Parathyroid adenoma (tissue), 2 donors: ENCODE results near the gene FH.

Experiments
- H2AFZ ChIP-seq: fragments of 300-600 bp; sonication (generic); one replicate; pipeline ENCODE4 v1.7.0; 2017; ENCODE audit warnings: antibody characterized with exemption, mild to moderate bottlenecking
- H3K27ac ChIP-seq: fragments of 300-600 bp; sonication (generic); one replicate; pipeline ENCODE4 v1.7.0; 2017
- H3K27me3 ChIP-seq: fragments of 300-600 bp; sonication (generic); one replicate; pipeline ENCODE4 v1.7.0; 2017; ENCODE audit warnings: low read length; ENCODE audit not compliant: control insufficient read depth, insufficient read depth
- H3K36me3 ChIP-seq: fragments of 300-600 bp; sonication (generic); one replicate; pipeline ENCODE4 v1.7.0; 2017; ENCODE audit warnings: low read length; ENCODE audit not compliant: control insufficient read depth, insufficient read depth
- H3K4me1 ChIP-seq: fragments of 300-600 bp; sonication (generic); one replicate; pipeline ENCODE4 v1.7.0; 2017; ENCODE audit warnings: control low read depth
- H3K4me2 ChIP-seq: fragments of 300-600 bp; sonication (generic); one replicate; pipeline ENCODE4 v1.7.0; 2017; ENCODE audit warnings: low read length
- H3K4me3 ChIP-seq: fragments of 300-600 bp; sonication (generic); one replicate; pipeline ENCODE4 v1.7.0; 2017; ENCODE audit warnings: low read depth, low read length
- H3K79me2 ChIP-seq: fragments of 300-600 bp; sonication (generic); one replicate; pipeline ENCODE4 v1.7.0; 2017; ENCODE audit warnings: control low read depth
- H3K9ac ChIP-seq: fragments of 300-600 bp; sonication (generic); one replicate; pipeline ENCODE4 v1.7.0; 2017; ENCODE audit warnings: mild to moderate bottlenecking
- H3K9me3 ChIP-seq: fragments of 300-600 bp; sonication (generic); one replicate; pipeline ENCODE4 v1.7.0; 2017; ENCODE audit warnings: low read length; ENCODE audit not compliant: control insufficient read depth
- TF ChIP-seq, protein P1 (sequence below): fragments of 300-600 bp; sonication (generic); IDR thresholded peaks from one replicate; pipeline ENCODE4 v1.7.0; 2017; ENCODE audit warnings: antibody characterized with exemption, mild to moderate bottlenecking
- donor health status: primary hyperparathyroidism.

Gene FH

DNA sequence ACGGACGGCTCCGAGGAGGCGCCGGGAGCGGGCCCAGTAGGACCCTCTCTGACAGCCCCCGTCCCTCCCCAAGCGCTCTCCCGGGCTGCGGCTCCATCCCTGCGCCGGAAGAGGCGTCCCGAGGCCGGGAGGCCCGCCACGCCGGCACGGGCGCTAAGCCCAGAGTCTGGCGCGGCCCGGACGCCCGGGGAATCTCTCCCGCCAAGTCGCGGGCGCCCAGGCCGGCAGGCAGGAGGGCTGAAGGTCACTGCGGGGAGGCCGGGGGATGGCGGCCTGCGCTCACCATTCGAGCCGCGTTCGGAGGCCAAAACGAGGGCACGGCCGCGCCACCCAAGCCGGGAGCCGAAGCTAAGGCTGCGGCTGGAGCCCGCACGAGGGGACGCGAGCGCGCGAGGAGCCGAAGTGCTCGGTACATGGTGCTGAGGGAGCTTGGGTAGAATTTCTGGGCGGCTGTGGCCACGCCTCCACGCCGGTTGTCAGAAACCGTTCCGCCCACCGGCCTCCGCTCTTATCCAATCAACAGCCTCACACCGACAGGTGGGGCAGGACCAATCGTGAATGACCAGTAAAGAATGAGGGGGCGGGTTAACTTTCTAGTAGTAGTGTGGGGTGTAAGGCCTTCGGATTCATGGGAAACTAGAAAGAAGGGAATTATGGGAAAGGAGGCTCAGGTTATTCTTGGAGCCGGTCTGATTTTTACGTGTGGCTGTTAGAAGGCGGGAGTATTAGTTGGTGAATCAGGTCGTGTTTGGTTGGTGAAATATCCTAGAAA is at the start of gene FH:
FH (minus strand) TSS at position 448 of the 772 bp plus-strand sequence; CDS start at position 415, 33 bp downstream.
- Histone ChIP-seq H3K9me3 (no peaks in the 10 kb centered on the region), H3K9ac (peak within 1 kb of the TSS; percentile 61), H3K27me3 (no peaks in the 10 kb centered on the region), H3K4me2 (peak within 1 kb of the TSS; percentile 87), H3K79me2 (no peaks in the 10 kb centered on the region), H3K36me3 (no peaks in the 10 kb centered on the region), H3K27ac (peak within 1 kb of the TSS; percentile 84), H2AFZ (peak within 1 kb of the TSS; percentile 89), H3K4me3 (peak within 1 kb of the TSS; percentile 76), H3K4me1 (no peaks in the 10 kb centered on the region)
- TF ChIP-seq, protein P1, sequence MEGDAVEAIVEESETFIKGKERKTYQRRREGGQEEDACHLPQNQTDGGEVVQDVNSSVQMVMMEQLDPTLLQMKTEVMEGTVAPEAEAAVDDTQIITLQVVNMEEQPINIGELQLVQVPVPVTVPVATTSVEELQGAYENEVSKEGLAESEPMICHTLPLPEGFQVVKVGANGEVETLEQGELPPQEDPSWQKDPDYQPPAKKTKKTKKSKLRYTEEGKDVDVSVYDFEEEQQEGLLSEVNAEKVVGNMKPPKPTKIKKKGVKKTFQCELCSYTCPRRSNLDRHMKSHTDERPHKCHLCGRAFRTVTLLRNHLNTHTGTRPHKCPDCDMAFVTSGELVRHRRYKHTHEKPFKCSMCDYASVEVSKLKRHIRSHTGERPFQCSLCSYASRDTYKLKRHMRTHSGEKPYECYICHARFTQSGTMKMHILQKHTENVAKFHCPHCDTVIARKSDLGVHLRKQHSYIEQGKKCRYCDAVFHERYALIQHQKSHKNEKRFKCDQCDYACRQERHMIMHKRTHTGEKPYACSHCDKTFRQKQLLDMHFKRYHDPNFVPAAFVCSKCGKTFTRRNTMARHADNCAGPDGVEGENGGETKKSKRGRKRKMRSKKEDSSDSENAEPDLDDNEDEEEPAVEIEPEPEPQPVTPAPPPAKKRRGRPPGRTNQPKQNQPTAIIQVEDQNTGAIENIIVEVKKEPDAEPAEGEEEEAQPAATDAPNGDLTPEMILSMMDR: no peak

DNA sequence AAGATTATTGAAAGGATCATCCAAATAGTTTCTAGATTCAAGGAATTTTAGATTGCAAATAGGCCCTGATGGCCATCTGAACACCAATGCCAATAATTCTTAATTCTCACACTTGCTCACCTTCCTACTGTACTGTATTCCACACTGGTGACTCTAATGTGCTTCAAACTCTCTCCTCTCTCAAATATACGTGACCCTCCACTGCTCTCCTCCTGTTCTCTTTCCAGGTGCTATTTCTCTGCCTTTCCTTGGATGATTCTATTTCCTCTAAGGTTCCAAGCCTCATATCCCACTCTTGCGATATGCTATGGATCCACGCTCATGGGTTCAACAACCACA is 41.3 kb upstream of the FH start:
- Histone ChIP-seq H3K27me3 (no peaks in the 10 kb centered on the region), H3K79me2 (no peaks in the 10 kb centered on the region), H2AFZ (no peak overlapping the region), H3K4me1 (no peaks in the 10 kb centered on the region), H3K9ac (no peak overlapping the region), H3K27ac (no peak overlapping the region), H3K9me3 (no peaks in the 10 kb centered on the region), H3K4me2 (no peak overlapping the region), H3K36me3 (no peaks in the 10 kb centered on the region), H3K4me3 (no peak overlapping the region)
- TF ChIP-seq, protein P1: no peak

DNA sequence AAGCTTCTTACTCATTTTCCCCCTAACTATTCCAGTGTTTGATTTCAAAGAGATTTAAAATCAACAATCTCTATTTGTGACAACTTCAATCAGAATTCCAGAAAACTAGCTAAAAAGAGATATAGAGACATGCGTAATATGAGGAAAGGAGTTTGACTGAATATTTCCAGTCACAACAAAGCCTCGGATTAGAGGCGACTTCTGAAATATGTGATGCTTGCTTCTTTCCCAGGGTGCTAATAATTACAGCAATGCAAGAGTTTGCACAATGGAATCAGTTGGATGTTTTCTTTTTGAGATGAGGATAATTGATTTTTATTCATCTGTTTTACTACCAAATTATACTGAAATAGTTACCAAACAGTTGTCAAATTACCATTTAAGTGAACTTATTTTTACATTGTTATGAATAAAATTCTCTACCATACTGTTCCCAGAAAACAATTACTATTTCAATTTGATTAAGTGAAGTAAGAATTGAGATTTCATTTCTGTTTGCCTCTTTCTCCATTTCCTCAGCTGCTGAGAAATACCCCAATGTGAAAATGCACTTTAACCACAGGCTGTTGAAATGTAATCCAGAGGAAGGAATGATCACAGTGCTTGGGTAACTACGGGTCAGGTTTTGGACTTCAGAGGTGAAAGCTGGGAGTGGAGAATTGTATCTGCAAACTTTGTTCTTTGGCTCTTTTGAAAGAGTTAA is 40.7 kb upstream of the FH start:
- no peak overlapping the region for H3K4me3 ChIP-seq
- H2AFZ ChIP-seq: no peak overlapping the region
- H3K27me3 ChIP-seq: no peaks in the 10 kb centered on the region
- no peaks in the 10 kb centered on the region for H3K36me3 ChIP-seq
- TF ChIP-seq, protein P1: no peak
- no peaks in the 10 kb centered on the region for H3K79me2 ChIP-seq
- H3K9ac ChIP-seq: no peak overlapping the region
- H3K9me3 ChIP-seq: no peaks in the 10 kb centered on the region
- no peak overlapping the region for H3K27ac ChIP-seq
- H3K4me1 ChIP-seq: no peaks in the 10 kb centered on the region
- no peak overlapping the region for H3K4me2 ChIP-seq

DNA sequence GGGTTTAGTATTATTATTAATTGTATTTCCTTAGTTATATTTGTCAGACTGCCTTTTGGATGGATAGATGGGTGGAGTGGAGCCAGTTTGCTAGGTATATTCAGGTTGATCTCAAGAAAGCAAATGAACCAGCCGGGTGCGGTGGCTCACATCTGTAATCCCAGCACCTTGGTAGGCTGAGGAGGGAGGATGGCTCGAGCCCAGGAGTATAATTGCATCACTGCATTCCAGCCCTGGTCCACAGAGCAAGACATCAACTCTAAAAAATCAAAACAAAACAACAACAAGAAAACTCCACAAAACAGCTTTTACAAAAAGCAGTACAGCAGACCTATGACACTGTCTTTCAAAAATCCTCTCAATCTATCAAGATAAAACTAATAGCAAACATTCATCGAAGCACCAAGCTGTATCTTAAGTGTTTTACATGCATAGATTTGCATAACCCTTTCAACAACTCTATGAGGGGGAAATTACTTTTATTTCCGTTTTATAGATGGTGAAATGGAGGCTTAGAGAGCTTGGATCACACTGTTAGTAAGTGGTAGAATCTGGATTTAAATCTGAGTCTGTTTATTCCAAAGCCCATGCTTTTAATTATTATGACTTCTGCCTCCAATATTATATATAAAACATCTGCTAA is 38.1 kb upstream of the FH start:
- Histone ChIP-seq H3K27ac (no peak overlapping the region), H3K79me2 (no peaks in the 10 kb centered on the region), H3K4me2 (no peak overlapping the region), H2AFZ (no peak overlapping the region), H3K27me3 (no peaks in the 10 kb centered on the region), H3K4me3 (no peak overlapping the region), H3K36me3 (no peaks in the 10 kb centered on the region), H3K9ac (no peak overlapping the region), H3K9me3 (no peaks in the 10 kb centered on the region), H3K4me1 (no peaks in the 10 kb centered on the region)
- TF ChIP-seq, protein P1: no peak
